HG03565 (cell line): ENCODE measurements around the gene MED20.

Experiments used
- ATAC-seq: cut with Tn5 transposase; IDR thresholded peaks from one replicate; pipeline ENCODE4 v1.9.1; 2021; ENCODE audit warnings: mild to moderate bottlenecking, moderate library complexity; ENCODE audit not compliant: unreplicated experiment

MED20 gene

DNA sequence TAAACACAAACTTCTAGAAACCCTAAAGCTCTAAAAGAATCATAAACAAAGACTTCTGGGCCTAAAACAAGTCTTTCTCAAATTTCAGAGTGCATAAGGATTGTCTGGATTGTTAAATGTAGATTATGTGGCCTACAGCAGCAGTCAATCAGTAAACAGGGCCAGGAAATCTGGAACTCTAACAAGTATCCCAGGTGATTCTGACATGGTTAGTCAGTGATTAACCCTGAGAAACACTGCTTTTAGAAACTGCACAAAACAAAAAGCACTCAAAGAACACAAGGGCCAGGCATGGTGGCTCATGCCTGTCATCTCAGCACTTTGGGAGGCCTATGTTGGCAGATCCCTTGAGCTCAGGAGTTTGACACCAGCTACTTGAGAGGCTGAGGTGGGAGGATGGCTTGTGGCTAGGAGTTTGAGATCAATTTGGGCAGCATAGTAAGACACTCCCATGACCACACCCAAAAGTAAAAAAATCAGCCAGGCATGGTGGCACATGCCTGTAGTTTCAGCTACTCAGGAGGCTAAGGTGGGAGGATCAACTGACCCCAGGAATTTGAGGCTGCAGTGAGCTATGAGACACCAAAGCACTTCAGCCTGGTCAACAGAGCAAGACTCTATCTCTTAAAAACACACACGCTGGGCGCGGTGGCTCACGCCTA, 5.9 kb downstream of the MED20 start:
- ATAC-seq, result no peak

DNA sequence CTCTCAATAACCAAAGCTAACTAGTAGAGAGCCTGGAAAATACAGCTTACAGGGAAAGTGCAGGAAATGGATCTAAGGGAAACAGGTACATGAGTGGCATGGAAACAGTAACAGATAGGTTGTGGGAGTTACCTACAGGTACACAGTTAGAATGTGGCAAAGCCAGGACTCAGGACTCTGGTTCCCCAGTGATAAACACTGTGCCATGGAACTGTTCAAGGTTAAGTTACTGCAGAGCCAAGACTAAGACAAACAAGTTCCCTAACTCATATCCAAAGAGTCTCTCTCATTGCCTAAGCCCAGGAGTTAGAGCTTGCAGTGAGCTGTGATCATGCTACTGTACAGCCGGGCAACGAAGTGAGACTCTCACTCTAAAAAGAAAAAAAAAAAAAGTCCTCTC, 6.6 kb downstream of the MED20 start:
- ATAC-seq, result no peak

DNA sequence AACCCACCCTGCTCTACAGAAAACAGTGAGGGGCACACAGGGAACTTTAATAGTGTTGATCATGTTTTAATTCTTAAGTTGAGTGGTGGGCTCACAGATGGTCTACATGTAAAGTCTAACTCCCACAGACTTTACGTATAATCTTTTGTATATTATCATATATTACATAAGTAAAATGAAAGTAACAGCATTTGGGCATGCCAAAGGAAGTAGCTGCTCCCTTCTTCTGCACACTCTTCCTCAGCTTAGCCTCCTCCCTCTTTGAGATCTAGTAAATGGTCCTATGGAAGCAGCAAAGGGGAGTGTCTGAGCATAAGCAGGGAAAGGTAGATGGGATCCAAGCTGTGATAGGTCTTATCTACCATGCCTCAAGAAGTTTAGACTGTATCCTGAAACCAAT, 11.2 kb downstream of the MED20 start:
- ATAC-seq, result no peak

GRCh38 chr6:41901882-41902519, 18.9 kb downstream of the MED20 start:
- no peak for ATAC-seq

DNA sequence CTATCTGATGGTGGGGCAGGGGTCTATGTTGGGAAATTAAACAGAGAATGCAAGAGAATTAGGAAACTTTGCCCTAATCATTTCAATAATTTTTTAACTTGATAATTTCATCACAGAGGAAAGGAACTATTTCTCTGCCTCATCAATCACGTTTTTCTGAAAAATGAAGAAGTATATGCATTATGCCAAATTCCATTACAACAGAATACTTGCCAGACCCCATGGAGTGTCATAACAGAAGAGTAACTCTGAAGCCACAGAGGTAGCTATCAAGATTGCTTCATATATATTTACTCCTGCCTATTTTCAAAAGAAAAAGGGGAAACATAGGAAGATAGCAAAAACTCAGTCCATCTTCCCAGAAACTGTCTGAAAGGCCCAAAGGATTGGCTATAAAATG, 20.1 kb downstream of the MED20 start:
- no peak for ATAC-seq

DNA sequence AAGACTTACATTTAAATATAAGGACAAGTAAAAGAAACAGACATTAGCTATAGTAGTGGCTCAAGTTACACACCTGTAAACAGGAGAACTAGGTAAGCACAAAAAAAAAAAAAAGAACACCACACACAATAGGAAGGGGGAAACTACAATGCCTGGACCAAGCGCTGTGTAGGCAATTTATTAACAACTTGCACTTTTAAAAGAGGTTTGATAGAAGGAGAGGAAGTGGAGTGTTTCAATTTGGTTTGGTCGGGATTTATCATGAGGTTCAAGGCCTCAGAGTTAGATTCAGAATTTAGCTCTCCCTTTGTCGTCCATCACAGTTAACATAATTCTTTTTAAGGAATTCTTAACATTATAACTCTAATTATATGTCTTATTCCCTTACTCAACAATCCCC, 24.7 kb downstream of the MED20 start:
- ATAC-seq, result no peak

DNA sequence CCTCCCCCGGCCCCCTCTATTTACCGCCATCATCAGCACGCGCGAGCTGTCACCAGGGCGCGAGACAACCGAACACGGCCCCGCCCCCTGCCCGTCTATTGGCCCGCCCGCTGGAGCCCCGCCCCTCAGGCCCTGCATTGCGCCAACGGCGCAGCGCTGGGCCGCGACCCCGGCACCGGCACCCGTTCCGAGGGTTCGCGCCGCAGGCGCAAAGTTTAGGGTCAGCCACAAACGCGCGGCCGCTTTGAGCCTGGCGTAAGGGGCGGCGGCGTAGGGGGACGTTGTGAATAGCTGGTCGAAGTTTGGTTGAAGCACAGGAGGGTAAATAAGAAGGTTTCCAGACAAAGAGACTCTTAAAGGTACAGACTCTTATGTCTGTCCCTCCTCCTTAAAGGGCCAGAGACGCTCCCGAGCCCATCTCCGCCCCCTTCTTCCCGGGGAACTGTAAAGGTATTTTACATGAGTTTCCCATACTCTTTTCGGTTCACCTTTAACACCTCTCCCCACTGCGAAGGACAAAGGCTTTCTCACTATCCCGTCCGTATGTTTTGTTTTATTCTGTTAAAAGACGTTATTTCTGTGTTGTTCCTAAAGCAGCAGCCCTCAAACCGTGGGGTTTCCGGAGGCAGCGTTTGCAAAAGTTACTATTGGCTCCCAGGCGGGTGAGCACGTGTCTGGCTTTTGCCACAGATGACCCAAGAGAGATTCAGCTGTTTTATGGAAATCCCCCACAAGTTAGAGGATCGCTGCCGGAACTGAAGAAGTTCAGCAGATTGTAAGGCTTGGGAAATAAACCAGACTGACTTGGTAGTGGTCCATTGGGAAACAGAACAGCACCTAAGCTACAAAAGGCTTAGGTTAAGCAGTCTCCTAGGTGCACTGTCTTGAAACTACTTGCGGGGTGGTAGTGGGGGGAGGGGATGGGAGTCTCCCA, 25.4 kb downstream of the MED20 start, which contains the start of gene USP49:
TSS of gene USP49 (minus strand) at position 76 of the 934 bp plus-strand sequence. CDS start 88,392 bp downstream, outside the sequence.
- ATAC-seq, result peak; percentile 55

GRCh38 chr6:41894366-41895299, 26.3 kb downstream of the MED20 start:
- peak; percentile 10 for ATAC-seq

DNA sequence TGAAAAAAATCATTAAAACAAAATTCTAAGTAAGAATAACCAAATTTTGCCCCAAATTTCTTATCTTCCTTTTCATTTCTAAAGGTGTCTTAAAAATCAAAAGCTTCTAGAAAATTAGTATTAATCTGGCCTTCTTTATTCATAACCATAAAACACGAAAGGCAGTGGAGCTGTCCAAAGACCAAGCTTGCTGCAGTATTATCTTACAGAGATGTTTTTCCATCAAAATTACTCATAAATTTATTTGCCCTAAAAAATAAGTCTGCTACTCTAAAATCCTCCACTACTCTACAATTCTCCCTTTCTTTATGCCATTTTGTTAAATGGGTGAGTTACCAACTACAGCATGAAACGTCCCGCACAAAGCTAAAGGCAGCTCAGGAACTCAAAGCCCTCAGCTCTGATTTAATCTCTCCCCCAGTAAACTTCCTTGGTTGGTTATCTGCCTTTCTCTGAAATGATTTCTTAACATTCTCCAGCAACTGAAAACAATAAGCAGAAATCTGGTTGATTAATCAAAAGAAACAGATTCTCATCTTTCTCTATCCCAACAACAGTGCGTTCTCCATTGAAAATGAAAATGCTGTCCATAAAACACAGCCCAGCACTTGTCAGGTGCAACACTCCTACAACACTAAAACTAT, 27.9 kb downstream of the MED20 start:
- no peak for ATAC-seq

DNA sequence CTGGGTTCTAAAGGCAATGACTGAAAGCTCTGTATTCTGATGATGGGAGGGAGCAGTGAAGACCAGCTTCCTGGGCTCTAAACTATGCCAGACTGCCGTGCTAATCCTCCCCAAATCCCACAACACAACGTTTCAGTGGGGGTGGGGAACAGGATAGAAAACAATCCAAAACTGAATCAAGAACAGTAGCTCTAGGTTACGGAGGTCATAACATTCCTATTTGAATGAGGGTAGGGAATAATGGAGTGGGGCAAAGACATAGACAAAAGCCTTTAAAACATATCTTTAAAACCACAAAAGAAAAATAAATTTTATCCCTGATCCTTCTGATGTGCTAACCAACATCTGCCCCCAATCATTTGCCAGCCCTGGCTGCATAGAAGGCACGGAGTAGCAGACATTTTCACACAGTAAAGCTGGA, 33.6 kb downstream of the MED20 start:
- no peak for ATAC-seq

DNA sequence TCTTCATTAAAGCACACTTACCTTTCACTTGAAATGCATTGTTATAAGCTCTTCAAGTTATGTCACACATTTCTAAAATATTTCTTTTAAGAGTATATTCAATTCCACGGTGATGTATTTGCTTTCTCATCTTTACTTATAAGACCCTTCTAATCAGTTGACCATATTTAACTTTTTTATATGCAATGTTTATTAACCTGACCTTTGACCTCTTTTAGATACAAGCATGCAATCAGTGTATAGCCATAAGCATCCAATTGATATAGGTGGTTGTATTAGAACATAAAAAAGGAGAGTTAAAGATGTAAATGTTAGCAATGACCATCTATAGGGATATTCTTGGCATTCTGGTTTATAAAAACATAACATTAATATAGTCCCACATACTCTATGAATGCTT, 35.0 kb downstream of the MED20 start:
- no peak for ATAC-seq

GRCh38 chr6:41884957-41885356, 36.0 kb downstream of the MED20 start:
- no peak for ATAC-seq

DNA sequence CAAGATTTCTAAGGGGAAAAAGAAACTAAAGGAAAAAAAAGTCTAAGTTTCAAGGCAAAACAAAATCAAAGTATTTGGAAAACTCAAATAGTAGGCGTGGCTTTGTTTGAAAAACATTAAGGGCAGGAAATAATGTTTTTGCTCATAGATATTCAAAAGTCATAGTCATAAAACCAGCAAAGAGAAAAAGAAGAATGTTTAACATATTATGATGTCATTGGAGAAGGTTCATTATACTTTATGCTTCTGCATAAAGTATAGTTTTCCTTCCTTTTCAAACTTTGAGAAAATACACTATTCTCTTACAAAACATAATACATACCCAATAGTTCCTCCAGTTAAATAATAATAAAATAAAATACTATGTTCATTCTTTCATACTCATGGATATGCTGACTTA, 39.4 kb downstream of the MED20 start:
- no peak for ATAC-seq

- ATAC-seq, result no peak
These were observed 42.0 kb downstream of the MED20 start for GRCh38 chr6:41878961-41879405.

GRCh38 chr6:41878246-41878645, 42.7 kb downstream of the MED20 start:
- ATAC-seq, result no peak

- no peak for ATAC-seq
These were observed 43.8 kb downstream of the MED20 start for GRCh38 chr6:41877051-41877680.

- ATAC-seq, result no peak
These were observed 46.2 kb downstream of the MED20 start for GRCh38 chr6:41874741-41875140.

DNA sequence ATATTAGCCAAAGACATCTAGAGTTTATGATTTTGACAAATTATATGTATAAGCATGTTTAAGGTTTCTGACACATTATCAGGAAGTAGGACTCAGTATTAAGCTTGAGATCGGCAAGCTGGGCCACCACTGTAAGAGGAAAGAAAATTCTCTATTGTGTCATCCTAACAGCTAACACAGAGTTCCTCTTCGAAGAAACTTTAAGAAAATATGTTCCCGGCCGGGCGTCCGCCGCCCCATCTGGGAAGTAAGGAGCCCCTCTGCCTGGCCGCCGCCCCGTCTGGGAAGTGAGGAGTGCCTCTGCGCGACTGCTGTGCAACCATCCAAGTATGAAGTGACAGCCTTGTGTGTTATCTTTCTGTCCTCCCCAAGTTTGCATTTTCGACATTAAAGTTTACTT, 48.8 kb downstream of the MED20 start:
- ATAC-seq, result no peak

DNA sequence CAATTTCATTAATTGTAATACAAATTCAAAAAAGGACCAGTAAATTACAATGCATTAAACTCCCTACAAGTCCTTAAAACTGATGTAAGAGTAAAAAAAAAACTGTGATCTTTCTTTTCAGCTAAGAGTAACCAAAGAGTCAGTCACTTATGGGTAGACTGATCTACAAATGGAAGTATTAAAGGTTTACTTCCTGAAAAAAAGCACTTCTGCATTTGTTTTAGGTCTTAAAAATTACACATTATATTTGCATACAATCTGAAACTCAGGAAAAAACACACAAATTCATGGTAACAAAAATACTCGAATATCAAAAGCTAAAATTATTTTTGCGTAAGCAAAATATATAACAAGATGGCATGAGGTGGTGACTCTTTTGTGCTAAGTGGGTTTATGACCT, 49.2 kb downstream of the MED20 start:
- no peak for ATAC-seq
